ENCODE results near the gene PRSS1.

Gene PRSS1

DNA sequence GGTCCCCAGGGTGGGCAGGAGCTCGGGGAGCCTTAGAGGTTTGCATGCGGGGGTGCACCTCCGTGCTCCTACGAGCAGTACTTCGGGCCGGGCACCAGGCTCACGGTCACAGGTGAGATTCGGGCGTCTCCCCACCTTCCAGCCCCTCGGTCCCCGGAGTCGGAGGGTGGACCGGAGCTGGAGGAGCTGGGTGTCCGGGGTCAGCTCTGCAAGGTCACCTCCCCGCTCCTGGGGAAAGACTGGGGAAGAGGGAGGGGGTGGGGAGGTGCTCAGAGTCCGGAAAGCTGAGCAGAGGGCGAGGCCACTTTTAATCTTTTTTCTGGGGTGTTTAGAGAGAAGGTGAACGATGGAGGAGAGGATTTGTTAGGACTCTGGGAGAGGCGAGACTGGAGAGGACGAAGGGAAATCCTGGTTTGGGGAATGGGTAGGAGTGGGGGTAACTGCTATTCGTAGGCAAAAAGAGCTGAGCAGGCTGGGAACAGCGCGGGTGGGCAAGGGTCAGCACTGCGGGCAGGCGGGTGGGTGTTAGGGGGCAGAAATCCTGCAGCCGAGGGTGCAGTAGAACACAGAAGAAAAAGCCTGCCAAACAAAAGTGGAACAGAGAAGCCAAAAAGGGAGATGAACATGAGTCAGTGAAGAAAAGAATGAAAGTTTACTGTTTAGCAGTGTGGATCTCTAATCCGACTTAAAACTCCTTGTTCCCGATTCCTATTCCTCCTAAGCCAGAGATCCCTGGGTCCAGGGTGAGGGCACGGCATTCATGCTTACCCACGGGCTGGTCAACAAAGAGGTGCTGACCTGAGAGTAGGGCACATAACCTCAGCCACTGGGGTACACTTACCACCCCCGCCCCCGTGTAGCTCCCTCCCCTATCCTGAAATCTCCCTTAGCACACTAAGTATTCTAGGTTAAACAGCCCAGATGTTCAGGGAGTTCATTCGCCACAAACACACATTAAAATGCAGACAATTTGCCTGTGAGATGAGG, 48.4 kb downstream of the PRSS1 start:
- ChIA-PET CTCF (interaction anchor here (0.9 to 17.7 kb wide), 10 partner anchors 10 to 263 kb away, joined by 3 to 316 read pairs (median 9); no protein-coding TSS in a partner anchor), POLR2A (interaction anchor here (0.9 to 3.9 kb wide), 2 partner anchors 11 to 15 kb away, joined by 3 to 21 read pairs; no protein-coding TSS in a partner anchor)
- TF ChIP-seq, protein P1, sequence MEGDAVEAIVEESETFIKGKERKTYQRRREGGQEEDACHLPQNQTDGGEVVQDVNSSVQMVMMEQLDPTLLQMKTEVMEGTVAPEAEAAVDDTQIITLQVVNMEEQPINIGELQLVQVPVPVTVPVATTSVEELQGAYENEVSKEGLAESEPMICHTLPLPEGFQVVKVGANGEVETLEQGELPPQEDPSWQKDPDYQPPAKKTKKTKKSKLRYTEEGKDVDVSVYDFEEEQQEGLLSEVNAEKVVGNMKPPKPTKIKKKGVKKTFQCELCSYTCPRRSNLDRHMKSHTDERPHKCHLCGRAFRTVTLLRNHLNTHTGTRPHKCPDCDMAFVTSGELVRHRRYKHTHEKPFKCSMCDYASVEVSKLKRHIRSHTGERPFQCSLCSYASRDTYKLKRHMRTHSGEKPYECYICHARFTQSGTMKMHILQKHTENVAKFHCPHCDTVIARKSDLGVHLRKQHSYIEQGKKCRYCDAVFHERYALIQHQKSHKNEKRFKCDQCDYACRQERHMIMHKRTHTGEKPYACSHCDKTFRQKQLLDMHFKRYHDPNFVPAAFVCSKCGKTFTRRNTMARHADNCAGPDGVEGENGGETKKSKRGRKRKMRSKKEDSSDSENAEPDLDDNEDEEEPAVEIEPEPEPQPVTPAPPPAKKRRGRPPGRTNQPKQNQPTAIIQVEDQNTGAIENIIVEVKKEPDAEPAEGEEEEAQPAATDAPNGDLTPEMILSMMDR (IDR thresholded peaks at IDR 0.05; ENCODE audit: control extremely low read depth, extremely low read depth, low read depth, missing control alignments) = no peak
- peak; percentile 41 for DNase-seq (ENCODE audit: extremely low spot score)

DNA sequence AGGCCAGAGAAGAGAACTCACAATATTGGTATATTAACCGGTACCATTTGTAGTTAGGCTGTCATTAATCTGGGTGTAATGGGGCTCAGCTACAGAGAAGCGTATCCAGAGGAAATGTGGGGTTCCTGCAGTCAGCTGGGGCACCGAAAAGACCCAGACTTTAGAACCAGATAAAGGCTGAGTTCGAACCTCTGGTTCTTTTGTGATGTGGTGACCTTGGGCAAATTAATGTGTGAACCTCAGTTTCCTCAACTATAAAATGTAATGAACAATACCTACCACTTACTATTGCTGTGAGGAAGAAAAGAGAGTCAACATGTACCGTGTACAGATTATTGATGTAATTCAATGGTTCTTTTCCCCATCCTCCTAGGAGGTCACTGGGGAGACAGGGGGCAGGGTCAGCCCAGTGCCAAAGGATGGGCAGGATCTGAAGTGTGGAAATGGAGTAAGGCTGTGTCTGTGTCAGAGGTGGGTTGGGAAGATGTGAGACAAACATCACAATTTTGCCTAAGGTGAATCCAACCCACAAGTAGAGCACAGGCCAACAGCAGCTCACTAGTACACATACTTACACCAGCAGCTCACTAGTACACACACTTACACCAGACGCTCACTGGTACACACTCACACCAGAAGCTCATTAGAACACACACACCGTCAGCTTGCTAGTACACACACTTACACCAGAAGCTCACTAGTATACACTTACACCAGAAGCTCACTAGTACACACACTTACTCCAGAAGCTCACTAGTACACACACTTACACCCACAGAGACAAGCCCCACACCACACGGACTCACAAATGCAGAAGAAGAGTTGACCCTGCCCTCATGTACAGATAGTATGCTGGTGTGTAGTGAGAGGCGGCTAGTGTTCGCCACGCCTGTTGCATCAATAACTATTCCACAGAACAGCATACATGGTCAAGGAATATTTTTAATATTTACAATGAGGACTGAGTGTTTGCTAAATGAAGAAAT, 49.5 kb downstream of the PRSS1 start:
- no peak for DNase-seq (ENCODE audit: extremely low spot score)
- POLR2A ChIA-PET = interaction anchor here (0.9 to 3.9 kb wide), 2 partner anchors 10 to 14 kb away, joined by 3 to 21 read pairs; no protein-coding TSS in a partner anchor
- CTCF ChIA-PET = interaction anchor here (0.9 to 17.7 kb wide), 12 partner anchors 11 to 264 kb away, joined by 3 to 316 read pairs (median 4); no protein-coding TSS in a partner anchor
- TF ChIP-seq, protein P1 (IDR thresholded peaks at IDR 0.05; ENCODE audit: control extremely low read depth, extremely low read depth, low read depth, missing control alignments) = no peak

DNA sequence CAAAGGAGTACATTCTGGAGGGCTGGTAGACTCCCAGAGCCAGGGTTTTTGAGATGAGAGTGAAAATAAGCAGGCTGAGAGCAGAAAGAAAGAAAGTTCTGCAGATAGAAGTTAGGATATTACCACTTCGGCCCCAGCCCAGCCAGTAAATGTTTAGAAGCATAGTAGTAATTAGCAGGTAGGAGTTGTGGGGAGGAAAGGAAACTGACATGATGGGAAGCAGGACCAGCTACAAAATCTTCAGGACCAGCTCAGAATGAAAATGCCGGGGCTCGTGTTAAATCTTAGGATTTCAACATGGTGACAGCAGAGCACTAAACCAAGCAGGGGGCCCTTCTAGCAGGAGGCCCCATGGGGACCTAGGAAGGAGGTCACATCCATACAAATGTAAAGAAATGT, 50.2 kb downstream of the PRSS1 start:
- TF ChIP-seq, protein P1 (IDR thresholded peaks at IDR 0.05; ENCODE audit: control extremely low read depth, extremely low read depth, low read depth, missing control alignments) = no peak
- CTCF ChIA-PET = interaction anchor here (0.7 to 17.7 kb wide), 10 partner anchors 10 to 480 kb away, joined by 3 to 316 read pairs (median 9); no protein-coding TSS in a partner anchor
- POLR2A ChIA-PET = interaction anchor here (3.9 kb wide), 1 partner anchor 9 kb away, joined by 21 read pairs; no protein-coding TSS in a partner anchor
- no peak for DNase-seq (ENCODE audit: extremely low spot score)

DNA sequence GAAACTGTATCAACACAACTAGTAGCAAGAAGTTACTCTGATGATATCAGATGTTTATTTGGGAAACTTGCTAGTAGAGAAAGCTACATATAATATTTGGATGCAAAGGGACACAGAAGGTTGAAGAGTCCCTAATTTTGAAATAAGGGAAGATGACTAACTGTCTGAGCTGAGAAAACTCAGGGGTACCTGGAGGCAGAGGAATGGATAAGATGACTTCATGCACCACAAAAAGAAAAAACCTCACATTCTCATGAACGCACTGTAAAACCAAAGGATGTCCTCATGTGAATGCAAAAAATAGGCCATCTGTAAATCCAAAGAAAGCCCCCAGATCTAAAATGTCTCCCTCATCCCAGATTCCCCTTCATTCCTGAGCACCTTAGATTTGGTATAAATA, 50.8 kb downstream of the PRSS1 start:
- TF ChIP-seq, protein P1 (IDR thresholded peaks at IDR 0.05; ENCODE audit: control extremely low read depth, extremely low read depth, low read depth, missing control alignments) = no peak
- DNase-seq (ENCODE audit: extremely low spot score) = no peak
- ChIA-PET POLR2A (no interaction called here), CTCF (interaction anchor here (0.7 to 17.7 kb wide), 5 partner anchors 10 to 480 kb away, joined by 3 to 316 read pairs (median 32); no protein-coding TSS in a partner anchor)

DNA sequence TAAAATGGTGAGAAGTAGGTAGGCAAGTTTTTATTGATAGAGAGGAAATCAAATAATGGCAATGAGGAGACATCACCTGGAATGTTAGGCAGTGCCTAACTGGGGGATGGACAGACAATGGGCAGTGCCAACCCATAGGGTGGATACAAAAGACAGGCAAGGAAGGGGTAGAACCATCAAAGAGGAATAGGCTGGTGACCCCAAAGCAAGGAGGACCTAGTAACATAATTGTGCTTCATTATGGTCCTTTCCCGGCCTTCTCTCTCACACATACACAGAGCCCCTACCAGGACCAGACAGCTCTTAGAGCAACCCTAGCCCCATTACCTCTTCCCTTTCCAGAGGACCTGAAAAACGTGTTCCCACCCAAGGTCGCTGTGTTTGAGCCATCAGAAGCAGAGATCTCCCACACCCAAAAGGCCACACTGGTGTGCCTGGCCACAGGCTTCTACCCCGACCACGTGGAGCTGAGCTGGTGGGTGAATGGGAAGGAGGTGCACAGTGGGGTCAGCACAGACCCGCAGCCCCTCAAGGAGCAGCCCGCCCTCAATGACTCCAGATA, 51.5 kb downstream of the PRSS1 start:
- DNase-seq (ENCODE audit: extremely low spot score) = no peak
- CTCF ChIA-PET = interaction anchor here (0.8 to 17.7 kb wide), 4 partner anchors 9 to 88 kb away, joined by 3 to 316 read pairs (median 86); no protein-coding TSS in a partner anchor
- TF ChIP-seq, protein P1 (IDR thresholded peaks at IDR 0.05; ENCODE audit: control extremely low read depth, extremely low read depth, low read depth, missing control alignments) = no peak
- POLR2A ChIA-PET = no interaction called here

All from GM10248 (cell line).